ENCODE measurements around the gene STAG1.

STAG1 gene

GRCh38 chr3:136305879-136306278 lies 446.3 kb downstream of the STAG1 start:
- peak; percentile 38 for DNase-seq

GRCh38 chr3:136300444-136300843 lies 451.7 kb downstream of the STAG1 start:
- DNase-seq = no peak

GRCh38 chr3:136297826-136298225 lies 454.4 kb downstream of the STAG1 start:
- DNase-seq = no peak

GRCh38 chr3:136296960-136297359 lies 455.2 kb downstream of the STAG1 start:
- no peak for DNase-seq

GRCh38 chr3:136294176-136294575 lies 458.0 kb downstream of the STAG1 start:
- no peak for DNase-seq

- no peak for DNase-seq
Observed at GRCh38 chr3:136293279-136293678, 458.9 kb downstream of the STAG1 start.

- DNase-seq = no peak
Observed at GRCh38 chr3:136292500-136292899, 459.7 kb downstream of the STAG1 start.

GRCh38 chr3:136291302-136291701 lies 460.9 kb downstream of the STAG1 start:
- DNase-seq = no peak

Measured in fibroblast of skin of right biceps (primary cell).